Measurements from ENCODE around the gene SPAST. TPM values are rescaled to one million over a fixed set of nuclear protein-coding genes. Genes with fewer than 3 reads are reported as not detected.

SPAST gene
- polyA plus RNA-seq, 1 donor from 2014 or later: 121 TPM

GRCh38 chr2:32119161-32119560 is 55.8 kb downstream of the SPAST start:
- no peak overlapping the region for H3K4me2 ChIP-seq (ENCODE audit: low read length)
- no peaks in the 10 kb centered on the region for H4K20me1 ChIP-seq (ENCODE audit: insufficient read depth)
- no peak for TF ChIP-seq TAF1 (IDR thresholded peaks at IDR 0.05; ENCODE audit: low read depth)
- no peak for TF ChIP-seq RAD21 (conservative IDR thresholded peaks at IDR 0.05)
- no peak for TF ChIP-seq SMC3 (conservative IDR thresholded peaks at IDR 0.05; ENCODE audit: poor library complexity)
- no peak for TF ChIP-seq CTCF (IDR thresholded peaks at IDR 0.05; ENCODE audit: poor library complexity, severe bottlenecking)
- no peak for TF ChIP-seq EZH2 (IDR thresholded peaks at IDR 0.05; ENCODE audit: borderline replicate concordance, insufficient read depth, low read length, poor library complexity, severe bottlenecking)
- no peak for TF ChIP-seq MXI1 (conservative IDR thresholded peaks at IDR 0.05; ENCODE audit: poor library complexity, severe bottlenecking)
- TF ChIP-seq REST (IDR thresholded peaks at IDR 0.05; ENCODE audit: borderline replicate concordance): no peak
- TF ChIP-seq EP300 (conservative IDR thresholded peaks at IDR 0.05; ENCODE audit: poor library complexity, severe bottlenecking): no peak
- TF ChIP-seq POLR2AphosphoS5 (IDR thresholded peaks at IDR 0.05): no peak
- no peaks in the 10 kb centered on the region for H3K79me2 ChIP-seq (replicated peaks; ENCODE audit: insufficient read depth, low read length)
- H3K27ac ChIP-seq (ENCODE audit: low read length): no peak overlapping the region
- H3F3A ChIP-seq (ENCODE audit: insufficient read depth, low read length, poor library complexity, severe bottlenecking): no peaks in the 10 kb centered on the region
- no peak overlapping the region for H3K9ac ChIP-seq (ENCODE audit: low read length)
- H2AFZ ChIP-seq (ENCODE audit: low read depth, low read length): no peak overlapping the region
- no peaks in the 10 kb centered on the region for H3K9me2 ChIP-seq (ENCODE audit: insufficient read depth, low read length)
- H3K36me3 ChIP-seq (ENCODE audit: insufficient read depth, low read length): peaks cover 2% of the 10 kb centered on the region
- H3K4me3 ChIP-seq (ENCODE audit: low read length): no peak overlapping the region
- H3K9me3 ChIP-seq (ENCODE audit: low read length): no peaks in the 10 kb centered on the region
- no peaks in the 10 kb centered on the region for H3K27me3 ChIP-seq (ENCODE audit: insufficient read depth, low read depth, low read length)

- no peaks in the 10 kb centered on the region for H4K20me1 ChIP-seq (ENCODE audit: insufficient read depth)
- H3K9me3 ChIP-seq (ENCODE audit: low read length): no peaks in the 10 kb centered on the region
- H3K4me2 ChIP-seq (ENCODE audit: low read length): no peak overlapping the region
- peaks cover 15% of the 10 kb centered on the region for H3K36me3 ChIP-seq (ENCODE audit: insufficient read depth, low read length)
- no peak for TF ChIP-seq EZH2 (IDR thresholded peaks at IDR 0.05; ENCODE audit: borderline replicate concordance, insufficient read depth, low read length, poor library complexity, severe bottlenecking)
- TF ChIP-seq RAD21 (conservative IDR thresholded peaks at IDR 0.05): no peak
- TF ChIP-seq POLR2AphosphoS5 (IDR thresholded peaks at IDR 0.05): no peak
- no peak for TF ChIP-seq EP300 (conservative IDR thresholded peaks at IDR 0.05; ENCODE audit: poor library complexity, severe bottlenecking)
- no peak for TF ChIP-seq CTCF (IDR thresholded peaks at IDR 0.05; ENCODE audit: poor library complexity, severe bottlenecking)
- no peak for TF ChIP-seq TAF1 (IDR thresholded peaks at IDR 0.05; ENCODE audit: low read depth)
- no peak for TF ChIP-seq SMC3 (conservative IDR thresholded peaks at IDR 0.05; ENCODE audit: poor library complexity)
- no peak for TF ChIP-seq REST (IDR thresholded peaks at IDR 0.05; ENCODE audit: borderline replicate concordance)
- TF ChIP-seq MXI1 (conservative IDR thresholded peaks at IDR 0.05; ENCODE audit: poor library complexity, severe bottlenecking): no peak
- H2AFZ ChIP-seq (ENCODE audit: low read depth, low read length): no peak overlapping the region
- H3K27me3 ChIP-seq (ENCODE audit: insufficient read depth, low read depth, low read length): no peaks in the 10 kb centered on the region
- no peak overlapping the region for H3K27ac ChIP-seq (ENCODE audit: low read length)
- H3K9me2 ChIP-seq (ENCODE audit: insufficient read depth, low read length): no peaks in the 10 kb centered on the region
- no peaks in the 10 kb centered on the region for H3F3A ChIP-seq (ENCODE audit: insufficient read depth, low read length, poor library complexity, severe bottlenecking)
- H3K4me3 ChIP-seq (ENCODE audit: low read length): no peak overlapping the region
- no peaks in the 10 kb centered on the region for H3K79me2 ChIP-seq (replicated peaks; ENCODE audit: insufficient read depth, low read length)
- H3K9ac ChIP-seq (ENCODE audit: low read length): no peak overlapping the region
Measured at GRCh38 chr2:32124660-32125059, 61.3 kb downstream of the SPAST start.

Measured in neural cell (in vitro differentiated cells).